Mucosa of descending colon (tissue), 3 donors: ENCODE measurements around the gene P4HA2. TPM values are rescaled to one million over a fixed set of nuclear protein-coding genes. Genes with fewer than 3 reads are reported as not detected.

Source experiments
- ATAC-seq: fragments of 200-7000 bp; cut with Tn5 transposase; one replicate; pipeline ENCODE4 v1.9.1; 2020; ENCODE audit warnings: mild to moderate bottlenecking, moderate library complexity
- DNase-seq, 3 donors: peaks; one replicate each; pipeline ENCODE4 v3.0.0-alpha.2; 2020
- H3K36me3 ChIP-seq: fragments of 200-600 bp; one replicate; pipeline ENCODE4 v1.8.0; 2021; ENCODE audit warnings: low read depth, mild to moderate bottlenecking
- H3K4me1 ChIP-seq: fragments of 200-600 bp; one replicate; pipeline ENCODE4 v1.8.0; 2021; ENCODE audit warnings: low read depth, mild to moderate bottlenecking
- H3K4me3 ChIP-seq: fragments of 200-600 bp; one replicate; pipeline ENCODE4 v1.8.0; 2021; ENCODE audit warnings: mild to moderate bottlenecking
- H3K9me3 ChIP-seq: fragments of 200-600 bp; one replicate; pipeline ENCODE4 v1.8.0; 2021; ENCODE audit warnings: mild to moderate bottlenecking
- intact Hi-C, 2 donors: fragments of 100-400 bp; cut with DNase I in 1 of 2; cut with micrococcal nuclease in 1 of 2; formaldehyde crosslinking; loops; one replicate each; pipeline versions ENCODE4 v1.11.0 to v1.11.1; 2022; cut with DNase I, micrococcal nuclease
- long read RNA-seq, 2 donors: library from polyadenylated mRNA; unstranded; transcript quantifications; one replicate each; pipeline ENCODE4 v2.0.0, GENCODE V29; 2019 to 2021
- total RNA-seq, 3 donors: library from RNA; stranded (reverse); fragmentation: NEBNext Ultra II Directional in 2 of 3; extraction: Animal tissue kit (Norgen Biotek cat#: 25700) in 2 of 3; gene quantifications; one replicate each; pipeline versions ENCODE4 v1.2.1 to v1.2.4, GENCODE V29; 2021 to 2023
- TF ChIP-seq, protein P1 (sequence below): fragments of 200-600 bp; IDR thresholded peaks from one replicate; pipeline ENCODE4 v1.8.0; 2022; ENCODE audit warnings: antibody characterized with exemption, mild to moderate bottlenecking
- donor health status: DM: no; HTN: no; CAD: no; lungs with moderate emphysema.
- donor health status: DM: no; HTN: no; CAD: no.
- donor health status: DM: no; HTN: yes; CAD: no.

P4HA2 gene
- 10 to 100 TPM; 47.0 to 65.0 (median 56.1) TPM for total RNA-seq
- long read RNA-seq, donor 1, transcript P4HA2-201 (16 exons, 2,230 nt) = minor isoform, 5 of 110 reads
- long read RNA-seq, donor 1, transcript P4HA2-203 (16 exons, 2,223 nt) = minor isoform, 7 of 110 reads
- long read RNA-seq, donor 1, transcript P4HA2-202 (15 exons, 2,313 nt) = major isoform, 28 of 110 reads
- long read RNA-seq, donor 1, partial matches to known transcripts = 11 of 110 reads
- long read RNA-seq, donor 1, other reads (novel, unspliced or antisense) = 58 of 110 reads
- long read RNA-seq, donor 2, transcript P4HA2-202 (15 exons, 2,313 nt) = major isoform, 18 of 63 reads
- long read RNA-seq, donor 2, partial matches to known transcripts = 14 of 63 reads
- long read RNA-seq, donor 2, other reads (novel, unspliced or antisense) = 25 of 63 reads

- intact Hi-C loops = no loop called here
- Histone ChIP-seq H3K4me3 (peak within 1 kb of the TSS; percentile 65), H3K36me3 (no peaks in the 10 kb centered on the region), H3K9me3 (no peaks in the 10 kb centered on the region), H3K4me1 (peaks cover 30% of the 10 kb centered on the region)
- TF ChIP-seq, protein P1, sequence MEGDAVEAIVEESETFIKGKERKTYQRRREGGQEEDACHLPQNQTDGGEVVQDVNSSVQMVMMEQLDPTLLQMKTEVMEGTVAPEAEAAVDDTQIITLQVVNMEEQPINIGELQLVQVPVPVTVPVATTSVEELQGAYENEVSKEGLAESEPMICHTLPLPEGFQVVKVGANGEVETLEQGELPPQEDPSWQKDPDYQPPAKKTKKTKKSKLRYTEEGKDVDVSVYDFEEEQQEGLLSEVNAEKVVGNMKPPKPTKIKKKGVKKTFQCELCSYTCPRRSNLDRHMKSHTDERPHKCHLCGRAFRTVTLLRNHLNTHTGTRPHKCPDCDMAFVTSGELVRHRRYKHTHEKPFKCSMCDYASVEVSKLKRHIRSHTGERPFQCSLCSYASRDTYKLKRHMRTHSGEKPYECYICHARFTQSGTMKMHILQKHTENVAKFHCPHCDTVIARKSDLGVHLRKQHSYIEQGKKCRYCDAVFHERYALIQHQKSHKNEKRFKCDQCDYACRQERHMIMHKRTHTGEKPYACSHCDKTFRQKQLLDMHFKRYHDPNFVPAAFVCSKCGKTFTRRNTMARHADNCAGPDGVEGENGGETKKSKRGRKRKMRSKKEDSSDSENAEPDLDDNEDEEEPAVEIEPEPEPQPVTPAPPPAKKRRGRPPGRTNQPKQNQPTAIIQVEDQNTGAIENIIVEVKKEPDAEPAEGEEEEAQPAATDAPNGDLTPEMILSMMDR = no peak
- DNase-seq (peak; percentile 90 to 93 (median 91)), ATAC-seq (peak; percentile 96)
These were observed at the start of gene P4HA2 for GRCh38 chr5:132227485-132228240. Gene P4HA2, minus strand, starts transcription at chr5:132227853. Its CDS starts 9,227 bp downstream, at chr5:132218626.

DNA sequence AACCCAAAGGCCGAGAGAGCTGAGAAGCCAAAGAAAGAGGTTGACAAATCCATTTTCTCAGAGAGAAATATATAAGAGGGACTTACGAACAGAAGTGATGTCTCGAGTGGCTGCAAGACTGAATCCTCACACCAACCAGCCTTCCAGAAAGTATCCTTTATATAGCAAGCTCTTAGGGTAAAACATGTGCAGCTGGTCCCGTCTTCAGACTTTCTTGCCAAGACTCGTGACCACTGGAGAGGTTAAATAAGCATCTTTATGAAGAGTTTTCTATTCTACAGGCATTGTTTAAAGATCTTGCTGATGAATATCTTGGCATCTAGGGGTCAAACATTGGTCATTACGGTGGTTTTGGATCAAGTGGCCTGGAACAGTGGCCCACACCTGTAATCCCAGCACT, 49.6 kb upstream of the P4HA2 start:
- H3K9me3 ChIP-seq = no peaks in the 10 kb centered on the region
- H3K4me1 ChIP-seq = peaks cover 31% of the 10 kb centered on the region
- TF ChIP-seq, protein P1 = no peak
- H3K4me3 ChIP-seq = no peak overlapping the region
- H3K36me3 ChIP-seq = no peaks in the 10 kb centered on the region
- ATAC-seq (no peak), DNase-seq (no peak)
- intact Hi-C loops = no loop called here

DNA sequence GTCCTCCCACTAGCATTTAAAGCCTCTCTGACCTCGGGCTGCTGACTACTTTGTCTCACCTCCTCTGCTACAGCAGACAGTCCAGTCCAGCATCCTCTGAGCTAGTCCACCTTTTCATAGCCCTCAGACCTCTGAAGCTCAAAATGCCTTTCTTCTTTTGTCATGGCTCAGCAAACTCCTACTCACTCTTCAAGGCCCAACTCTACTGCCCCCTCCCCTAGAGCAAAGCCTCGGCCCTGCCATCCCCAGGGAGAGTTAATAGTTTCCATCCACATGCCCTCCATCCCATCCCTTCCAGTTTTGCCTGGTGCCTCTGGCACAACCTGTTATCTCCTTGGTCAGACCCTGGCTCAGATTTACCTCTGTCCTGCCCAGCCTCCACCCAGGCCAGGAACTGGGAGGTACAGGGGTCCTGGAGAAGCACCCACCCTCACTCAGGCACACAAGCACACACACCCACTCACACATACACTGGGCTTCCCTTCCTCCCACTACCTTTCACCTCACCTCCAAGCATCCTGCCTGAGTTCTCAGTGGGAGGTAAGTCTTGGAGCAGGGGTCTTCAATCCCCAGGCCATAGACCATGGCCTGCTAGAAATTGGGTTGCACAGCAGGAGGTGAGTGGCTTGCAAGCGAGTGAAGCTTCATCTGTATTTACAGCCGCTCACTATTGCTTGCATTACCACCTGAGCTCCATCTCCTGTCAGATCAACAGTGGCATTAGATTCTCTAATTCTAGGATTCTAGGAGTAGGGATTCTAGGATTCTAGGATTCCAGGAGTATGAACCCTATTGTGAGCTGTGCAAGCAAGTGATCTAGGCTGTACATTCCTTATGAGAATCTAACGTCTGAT, 47.9 kb upstream of the P4HA2 start:
- Histone ChIP-seq H3K4me1 (peaks cover 31% of the 10 kb centered on the region), H3K4me3 (no peak overlapping the region), H3K36me3 (no peaks in the 10 kb centered on the region), H3K9me3 (no peaks in the 10 kb centered on the region)
- DNase-seq (no peak), ATAC-seq (no peak)
- intact Hi-C loops = no loop called here
- TF ChIP-seq, protein P1 = no peak

GRCh38 chr5:132274050-132274792, 46.6 kb upstream of the P4HA2 start:
- ATAC-seq = peak; percentile 69
- peak in 2 of 3 donors; percentile 70 to 71 for DNase-seq
- intact Hi-C loops = no loop called here
- TF ChIP-seq, protein P1 = no peak
- Histone ChIP-seq H3K4me3 (no peak overlapping the region), H3K9me3 (no peaks in the 10 kb centered on the region), H3K4me1 (peaks cover 31% of the 10 kb centered on the region), H3K36me3 (no peaks in the 10 kb centered on the region)

DNA sequence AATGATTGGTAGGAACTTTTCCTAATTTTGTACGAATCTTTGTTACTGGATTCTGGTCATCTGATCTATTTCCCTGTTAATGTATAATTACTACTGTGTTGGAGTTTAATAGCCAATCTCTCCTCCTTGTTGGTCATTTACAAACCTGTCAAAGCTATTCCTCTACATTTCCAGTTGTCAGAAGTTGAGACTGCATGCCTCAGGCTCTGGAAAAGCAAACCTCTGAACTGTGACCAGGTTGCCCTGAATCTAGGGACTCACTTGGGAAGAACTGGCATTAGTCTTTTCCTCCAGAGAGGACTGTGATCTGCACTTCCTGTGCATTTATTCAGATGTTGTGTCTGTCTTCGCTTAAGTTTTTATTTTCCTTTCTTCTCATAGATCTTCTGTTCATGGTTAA, 46.0 kb upstream of the P4HA2 start:
- no peaks in the 10 kb centered on the region for H3K36me3 ChIP-seq
- H3K4me3 ChIP-seq = no peak overlapping the region
- no peaks in the 10 kb centered on the region for H3K9me3 ChIP-seq
- intact Hi-C loops = no loop called here
- peaks cover 31% of the 10 kb centered on the region for H3K4me1 ChIP-seq
- no peak for ATAC-seq
- DNase-seq = no peak
- TF ChIP-seq, protein P1 = no peak
